Measurements from ENCODE around the gene RNF212B. TPM values are rescaled to one million over a fixed set of nuclear protein-coding genes. Genes with fewer than 3 reads are reported as not detected.

RNF212B gene
- not detected in 2 replicates for total RNA-seq

GRCh38 chr14:23237772-23238594, at the start of gene RNF212B:
Gene RNF212B (plus strand): TSS chr14:23237936. CDS start chr14:23240346, 2,410 bp downstream.

GRCh38 chr14:23286020-23286901, 48.5 kb downstream of the RNF212B start, which contains the start of gene HOMEZ:
Gene HOMEZ (minus strand): TSS chr14:23286132. CDS start chr14:23285952, 180 bp downstream.

GRCh38 chr14:23302290-23303225, 64.8 kb downstream of the RNF212B start, which contains the start of gene PPP1R3E:
Gene PPP1R3E (minus strand): TSS chr14:23302859. CDS start chr14:23302576, 283 bp downstream.

GRCh38 chr14:23306412-23307145, 68.8 kb downstream of the RNF212B start, which contains the start of gene BCL2L2:
Gene BCL2L2 (plus strand): TSS chr14:23306833. CDS start chr14:23307768, 935 bp downstream.

GRCh38 chr14:23320584-23321571, 83.1 kb downstream of the RNF212B start, which contains the start of gene PABPN1:
Gene PABPN1 (plus strand): TSS chr14:23321457. CDS start chr14:23321470, 13 bp downstream.

Small RNA genes lying within 50 kb of the gene (small RNA-seq; reads per million reads assigned to genes)
- gene AL049829.1 (ENCODE audit: low replicate concordance): not detected
- gene RNU6-1046P (ENCODE audit: low replicate concordance): not detected

Other genes with a start within 250 kb of the RNF212B start
- gene C14orf93, start 227.8 kb upstream of the RNF212B start, total RNA-seq: 6.2 and 6.6 TPM in 2 replicates
- gene PSMB5, start 203.0 kb upstream of the RNF212B start, total RNA-seq: 156 and 197 TPM in 2 replicates
- not detected in 2 replicates for gene PSMB11, start 195.7 kb upstream of the RNF212B start, total RNA-seq
- gene CDH24, start 180.4 kb upstream of the RNF212B start, total RNA-seq: 3.1 and 9.2 TPM in 2 replicates
- 73.5 and 107 TPM in 2 replicates for gene ACIN1, start 142.8 kb upstream of the RNF212B start, total RNA-seq
- 35.7 and 41.2 TPM in 2 replicates for gene C14orf119, start 142.4 kb upstream of the RNF212B start, total RNA-seq
- gene CIROP, start 132.9 kb upstream of the RNF212B start, total RNA-seq: not detected in 2 replicates
- gene CEBPE, start 118.7 kb upstream of the RNF212B start, total RNA-seq: not detected in 2 replicates
- gene SLC7A8, start 54.3 kb upstream of the RNF212B start, total RNA-seq: 1.1 TPM in 2 replicates
- 4.4 and 13.8 TPM in 2 replicates for gene HOMEZ, start 48.2 kb downstream of the RNF212B start, total RNA-seq
- gene PPP1R3E, start 64.9 kb downstream of the RNF212B start, total RNA-seq: 4.4 and 5.0 TPM in 2 replicates
- gene BCL2L2, start 68.9 kb downstream of the RNF212B start, total RNA-seq: 18.4 and 21.6 TPM in 2 replicates
- 43.1 and 64.4 TPM in 2 replicates for gene PABPN1, start 83.5 kb downstream of the RNF212B start, total RNA-seq
- gene SLC22A17, start 115.0 kb downstream of the RNF212B start, total RNA-seq: 7.3 and 7.7 TPM in 2 replicates
- 1.5 and 3.3 TPM in 2 replicates for gene EFS, start 127.2 kb downstream of the RNF212B start, total RNA-seq
- gene IL25, start 134.9 kb downstream of the RNF212B start, total RNA-seq: not detected in 2 replicates
- gene CMTM5, start 139.1 kb downstream of the RNF212B start, total RNA-seq: not detected in 2 replicates
- not detected in 2 replicates for gene MYH6, start 170.3 kb downstream of the RNF212B start, total RNA-seq
- gene MYH7, start 197.7 kb downstream of the RNF212B start, total RNA-seq: not detected in 2 replicates
- 35.8 and 56.2 TPM in 2 replicates for gene NGDN, start 231.8 kb downstream of the RNF212B start, total RNA-seq